Duodenal mucosa (tissue), 2 donors: Measurements from ENCODE around the gene NDOR1.
A peak's percentile ranks its signal among the peaks of the same experiment; 100 is the strongest.

Experiments
- H3K27ac ChIP-seq: one replicate; pipeline ENCODE4 v1.7.0; 2013; ENCODE audit warnings: low read depth, low read length
- H3K27me3 ChIP-seq, 2 donors: one replicate each; pipeline ENCODE4 v1.7.0; 2013; ENCODE audit warnings: low read length in 2 of 2, control low read depth in 1 of 2; ENCODE audit not compliant: insufficient read depth in 2 of 2, control insufficient read depth in 1 of 2
- H3K36me3 ChIP-seq, 2 donors: one replicate each; pipeline ENCODE4 v1.7.0; 2013; ENCODE audit warnings: low read length in 2 of 2, control low read depth in 1 of 2; ENCODE audit not compliant: insufficient read depth in 2 of 2, control insufficient read depth in 1 of 2
- H3K4me1 ChIP-seq, 2 donors: one replicate each; pipeline ENCODE4 v1.7.0; 2013; ENCODE audit warnings: low read length in 2 of 2, control low read depth in 1 of 2; ENCODE audit not compliant: insufficient read depth in 2 of 2, control insufficient read depth in 1 of 2
- H3K4me3 ChIP-seq, 2 donors: one replicate each; pipeline ENCODE4 v1.7.0; 2013; ENCODE audit warnings: low read length in 2 of 2, low read depth in 1 of 2
- H3K9ac ChIP-seq, 2 donors: one replicate each; pipeline ENCODE4 v1.7.0; 2013; ENCODE audit warnings: low read length in 2 of 2, low read depth in 1 of 2
- H3K9me3 ChIP-seq, 2 donors: one replicate each; pipeline ENCODE4 v1.7.0; 2013; ENCODE audit warnings: low read length in 2 of 2, control low read depth in 1 of 2; ENCODE audit not compliant: control insufficient read depth in 1 of 2

The NDOR1 gene

GRCh38 chr9:137205126-137206069, at the start of gene NDOR1, which contains the start of gene TMEM203:
Gene NDOR1, plus strand, starts transcription at chr9:137205700. Its CDS starts 78 bp downstream, at chr9:137205778.
Gene TMEM203, minus strand, starts transcription at chr9:137205648. Its CDS starts 234 bp downstream, at chr9:137205414.
- peaks cover 40 to 53% of the 10 kb centered on the region in 2 donors for H3K4me1 ChIP-seq
- H3K4me3 ChIP-seq = peak within 1 kb of the TSS; percentile 99
- H3K36me3 ChIP-seq = peaks cover 0 to 9% of the 10 kb centered on the region in 2 donors
- H3K9ac ChIP-seq = peak within 1 kb of the TSS; percentile 83 to 95
- H3K27ac ChIP-seq = peak within 1 kb of the TSS; percentile 70
- H3K9me3 ChIP-seq = no peaks in the 10 kb centered on the region
- H3K27me3 ChIP-seq = no peaks in the 10 kb centered on the region

- Histone ChIP-seq H3K27me3 (peaks cover 34 to 43% of the 10 kb centered on the region in 2 donors), H3K27ac (no peak overlapping the region), H3K9me3 (no peaks in the 10 kb centered on the region), H3K4me1 (peaks cover 4 to 23% of the 10 kb centered on the region in 2 donors), H3K9ac (no peak overlapping the region), H3K4me3 (peak overlapping the region in 1 of 2 donors; percentile 43), H3K36me3 (no peaks in the 10 kb centered on the region)
Observed at GRCh38 chr9:137156567-137157375, 48.7 kb upstream of the NDOR1 start.

GRCh38 chr9:137157618-137158415, 47.7 kb upstream of the NDOR1 start:
- Histone ChIP-seq H3K4me1 (peaks cover 4 to 23% of the 10 kb centered on the region in 2 donors), H3K4me3 (no peak overlapping the region), H3K36me3 (no peaks in the 10 kb centered on the region), H3K9me3 (no peaks in the 10 kb centered on the region), H3K9ac (no peak overlapping the region), H3K27me3 (peaks cover 34 to 43% of the 10 kb centered on the region in 2 donors), H3K27ac (no peak overlapping the region)

GRCh38 chr9:137158625-137159024, 46.9 kb upstream of the NDOR1 start:
- H3K27me3 ChIP-seq = peaks cover 34 to 43% of the 10 kb centered on the region in 2 donors

GRCh38 chr9:137159105-137160053, 46.1 kb upstream of the NDOR1 start:
- peaks cover 37 to 45% of the 10 kb centered on the region in 2 donors for H3K27me3 ChIP-seq
- H3K9me3 ChIP-seq = no peaks in the 10 kb centered on the region

More at GRCh38 chr9:137158625-137159024, 46.9 kb upstream of the NDOR1 start:
- peaks cover 4 to 23% of the 10 kb centered on the region in 2 donors for H3K4me1 ChIP-seq
- no peak overlapping the region for H3K9ac ChIP-seq
- H3K4me3 ChIP-seq = no peak overlapping the region
- H3K9me3 ChIP-seq = no peaks in the 10 kb centered on the region
- H3K27ac ChIP-seq = no peak overlapping the region
- no peaks in the 10 kb centered on the region for H3K36me3 ChIP-seq

GRCh38 chr9:137160054-137160425, 45.5 kb upstream of the NDOR1 start:
- Histone ChIP-seq H3K9me3 (no peaks in the 10 kb centered on the region), H3K27me3 (peaks cover 37 to 50% of the 10 kb centered on the region in 2 donors), H3K27ac (no peak overlapping the region), H3K4me3 (no peak overlapping the region), H3K4me1 (peaks cover 4 to 23% of the 10 kb centered on the region in 2 donors), H3K36me3 (no peaks in the 10 kb centered on the region), H3K9ac (no peak overlapping the region)

More at GRCh38 chr9:137159105-137160053, 46.1 kb upstream of the NDOR1 start:
- Histone ChIP-seq H3K36me3 (no peaks in the 10 kb centered on the region), H3K27ac (no peak overlapping the region), H3K4me1 (peaks cover 4 to 23% of the 10 kb centered on the region in 2 donors), H3K9ac (no peak overlapping the region), H3K4me3 (no peak overlapping the region)

- H3K4me3 ChIP-seq = no peak overlapping the region
- H3K36me3 ChIP-seq = no peaks in the 10 kb centered on the region
- no peak overlapping the region for H3K27ac ChIP-seq
- no peaks in the 10 kb centered on the region for H3K9me3 ChIP-seq
- peaks cover 4 to 23% of the 10 kb centered on the region in 2 donors for H3K4me1 ChIP-seq
- no peak overlapping the region for H3K9ac ChIP-seq
- H3K27me3 ChIP-seq = peaks cover 36 to 51% of the 10 kb centered on the region in 2 donors
Observed at GRCh38 chr9:137160716-137161557, 44.6 kb upstream of the NDOR1 start.
